HepG2 (cell line): Measurements from ENCODE around the gene TRIM15.

ENCODE experiments used
- CTCF ChIP-seq: sonication (generic); formaldehyde crosslinking; IDR thresholded peaks from 2 replicates; pipeline ENCODE4 v1.5.0; 2020; ENCODE audit warnings: mild to moderate bottlenecking, missing genetic modification reagents, moderate library complexity
- EP300 ChIP-seq, 3 experiments: sonication (generic) in 1 of 3; formaldehyde crosslinking in 1 of 3; IDR thresholded peaks; 2 replicates each; pipeline versions ENCODE4 v1.5.1 to v1.6.1; 2011 to 2020; ENCODE audit warnings: low read depth in 2 of 3, low read length in 2 of 3, borderline replicate concordance in 1 of 3, improper control_type of control experiment in 1 of 3, mild to moderate bottlenecking in 1 of 3, missing genetic modification reagents in 1 of 3, moderate library complexity in 1 of 3
- ESRRA ChIP-seq: sonication (generic); formaldehyde crosslinking; IDR thresholded peaks from 2 replicates; pipeline ENCODE4 v1.5.1; 2020; ENCODE audit warnings: mild to moderate bottlenecking, low read depth, missing genetic modification reagents
- EZH2 ChIP-seq: conservative IDR thresholded peaks from 2 replicates; pipeline ENCODE4 v1.6.1; 2012; ENCODE audit warnings: mild to moderate bottlenecking, low read depth, low read length, moderate library complexity
- JUNB ChIP-seq: sonication (generic); formaldehyde crosslinking; IDR thresholded peaks from 2 replicates; pipeline ENCODE4 v1.8.0; 2022; ENCODE audit warnings: missing genetic modification reagents, mild to moderate bottlenecking, borderline replicate concordance
- PBX3 ChIP-seq: sonication (generic); formaldehyde crosslinking; IDR thresholded peaks from 2 replicates; pipeline ENCODE4 v1.8.1; 2023; ENCODE audit warnings: missing genetic modification reagents, inconsistent platforms, borderline replicate concordance
- POGK ChIP-seq: sonication (generic); formaldehyde crosslinking; conservative IDR thresholded peaks from 2 replicates; pipeline ENCODE4 v1.8.0; 2022; ENCODE audit warnings: mild to moderate bottlenecking, moderate library complexity, missing genetic modification reagents
- POLR2G ChIP-seq: fragments of 200-400 bp; formaldehyde crosslinking; IDR thresholded peaks from 2 replicates; pipeline ENCODE4 v1.6.1; 2018; ENCODE audit warnings: mild to moderate bottlenecking, low read depth, low read length, moderate library complexity
- TFAP4 ChIP-seq: sonication (generic); IDR thresholded peaks from 2 replicates; pipeline ENCODE4 v1.6.1; 2016; ENCODE audit warnings: low read depth, borderline replicate concordance
- TP53 ChIP-seq: sonication (generic); formaldehyde crosslinking; conservative IDR thresholded peaks from 2 replicates; pipeline ENCODE4 v1.4.0; 2020; ENCODE audit warnings: missing genetic modification reagents
- ZNF747 ChIP-seq: sonication (generic); formaldehyde crosslinking; IDR thresholded peaks from 2 replicates; pipeline ENCODE4 v1.8.1; 2023; ENCODE audit warnings: missing genetic modification reagents, mild to moderate bottlenecking, borderline replicate concordance
- ZNF800 ChIP-seq: sonication (generic); formaldehyde crosslinking; IDR thresholded peaks from 2 replicates; pipeline ENCODE4 v1.4.0; 2020; ENCODE audit warnings: missing genetic modification reagents
- TF ChIP-seq, protein P1 (sequence below): conservative IDR thresholded peaks from 2 replicates; pipeline ENCODE4 v1.6.1; 2018; ENCODE audit warnings: missing genetic modification reagents
- TF ChIP-seq, protein P2 (sequence below): sonication (generic); formaldehyde crosslinking; IDR thresholded peaks from 2 replicates; pipeline ENCODE4 v1.4.0; 2020; ENCODE audit warnings: missing genetic modification reagents, low read depth, mild to moderate bottlenecking, borderline replicate concordance

- TF ChIP-seq CTCF (CRISPR knock-in tag) (no peak), POLR2G (no peak), EP300 (IDR thresholded peaks at IDR 0.05; ENCODE audit: low read depth in 2 of 2, low read length in 2 of 2) (no peak), EP300 (CRISPR knock-in tag; IDR thresholded peaks at IDR 0.05; ENCODE audit: borderline replicate concordance) (no peak), ESRRA (no peak), ZNF800 (CRISPR knock-in tag) (no peak), TFAP4 (no peak), TP53 (CRISPR knock-in tag) (no peak), POGK (CRISPR knock-in tag) (no peak), ZNF747 (no peak), EZH2 (no peak), PBX3 (CRISPR knock-in tag) (no peak), JUNB (CRISPR knock-in tag) (no peak)
- TF ChIP-seq, protein P1, sequence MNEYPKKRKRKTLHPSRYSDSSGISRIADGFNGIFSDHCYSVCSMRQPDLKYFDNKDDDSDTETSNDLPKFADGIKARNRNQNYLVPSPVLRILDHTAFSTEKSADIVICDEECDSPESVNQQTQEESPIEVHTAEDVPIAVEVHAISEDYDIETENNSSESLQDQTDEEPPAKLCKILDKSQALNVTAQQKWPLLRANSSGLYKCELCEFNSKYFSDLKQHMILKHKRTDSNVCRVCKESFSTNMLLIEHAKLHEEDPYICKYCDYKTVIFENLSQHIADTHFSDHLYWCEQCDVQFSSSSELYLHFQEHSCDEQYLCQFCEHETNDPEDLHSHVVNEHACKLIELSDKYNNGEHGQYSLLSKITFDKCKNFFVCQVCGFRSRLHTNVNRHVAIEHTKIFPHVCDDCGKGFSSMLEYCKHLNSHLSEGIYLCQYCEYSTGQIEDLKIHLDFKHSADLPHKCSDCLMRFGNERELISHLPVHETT (CRISPR knock-in tag) = no peak
- TF ChIP-seq, protein P2, sequence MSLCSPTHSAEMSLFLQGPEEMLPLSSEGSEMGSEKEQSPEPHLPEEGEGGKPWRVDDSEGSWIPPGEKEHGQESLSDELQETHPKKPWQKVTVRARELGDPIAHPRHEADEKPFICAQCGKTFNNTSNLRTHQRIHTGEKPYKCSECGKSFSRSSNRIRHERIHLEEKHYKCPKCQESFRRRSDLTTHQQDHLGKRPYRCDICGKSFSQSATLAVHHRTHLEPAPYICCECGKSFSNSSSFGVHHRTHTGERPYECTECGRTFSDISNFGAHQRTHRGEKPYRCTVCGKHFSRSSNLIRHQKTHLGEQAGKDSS (CRISPR knock-in tag) = no peak
These were observed 10.3 kb upstream of the TRIM15 start for GRCh38 chr6:30152910-30153610.
